CD4-positive, alpha-beta memory T cell (primary cell): ENCODE results near the gene SPHK2. TPM values are rescaled to one million over a fixed set of nuclear protein-coding genes. Genes with fewer than 3 reads are reported as not detected.

Experiments used
- CTCF ChIA-PET: fragments of 350-600 bp; sonication (Branson Sonifier 250); formaldehyde crosslinking; loops from one replicate; lab custom pipeline; 2021; ENCODE audit warnings: inconsistent platforms; ENCODE audit not compliant: partially characterized antibody; lab: Charles Lee
- POLR2A ChIA-PET: fragments of 350-600 bp; sonication (Branson Sonifier 250); formaldehyde crosslinking; loops from one replicate; lab custom pipeline; 2021; ENCODE audit not compliant: partially characterized antibody; lab: Charles Lee
- DNase-seq, 5 donors: peaks; one replicate each; pipeline versions ENCODE4 v3.0.0 to v3.0.0-alpha.2; 2020 to 2022; ENCODE audit warnings: mixed read lengths in 1 of 5
- H3K27ac ChIP-seq: one replicate; pipeline ENCODE4 v1.7.0; 2013; ENCODE audit warnings: low read depth, low read length
- H3K27me3 ChIP-seq: 2 replicates; pipeline ENCODE4 v1.7.0; 2013; ENCODE audit warnings: mild to moderate bottlenecking, low read length, moderate library complexity; ENCODE audit not compliant: insufficient read depth
- H3K36me3 ChIP-seq: 2 replicates; pipeline ENCODE4 v1.7.0; 2013; ENCODE audit warnings: mild to moderate bottlenecking, low read length, moderate library complexity; ENCODE audit not compliant: insufficient read depth
- H3K4me1 ChIP-seq: 2 replicates; pipeline ENCODE4 v1.7.0; 2013; ENCODE audit warnings: mild to moderate bottlenecking, low read length, moderate library complexity; ENCODE audit not compliant: insufficient read depth
- H3K4me3 ChIP-seq, 2 donors: one replicate each; pipeline ENCODE4 v1.7.0; 2013; ENCODE audit warnings: low read length in 2 of 2, mild to moderate bottlenecking in 1 of 2
- H3K9me3 ChIP-seq, 2 donors: one replicate each; pipeline ENCODE4 v1.7.0; 2013; ENCODE audit warnings: low read length in 2 of 2, control low read depth in 1 of 2; ENCODE audit not compliant: control insufficient read depth in 1 of 2
- H3K27ac Mint-ChIP-seq, 7 donors: one replicate each; pipeline ENCODE4 v1.8.0; 2020 to 2021; ENCODE audit warnings: mixed read lengths in 7 of 7, mild to moderate bottlenecking in 6 of 7, inconsistent platforms in 3 of 7, moderate library complexity in 3 of 7
- H3K27me3 Mint-ChIP-seq, 2 donors: one replicate each; pipeline ENCODE4 v1.8.0; 2020 to 2021; ENCODE audit warnings: mixed read lengths in 2 of 2
- H3K36me3 Mint-ChIP-seq, 2 donors: one replicate each; pipeline ENCODE4 v1.8.0; 2020 to 2021; ENCODE audit warnings: mixed read lengths in 2 of 2, inconsistent platforms in 1 of 2, mild to moderate bottlenecking in 1 of 2
- H3K4me1 Mint-ChIP-seq, 4 donors: one replicate each; pipeline ENCODE4 v1.8.0; 2020 to 2021; ENCODE audit warnings: mixed read lengths in 4 of 4, mild to moderate bottlenecking in 1 of 4
- H3K4me3 Mint-ChIP-seq, 8 donors: one replicate each; pipeline ENCODE4 v1.8.0; 2020 to 2021; ENCODE audit warnings: mixed read lengths in 8 of 8, mild to moderate bottlenecking in 7 of 8, moderate library complexity in 6 of 8, inconsistent platforms in 3 of 8
- H3K9me3 Mint-ChIP-seq, 8 donors: one replicate each; pipeline ENCODE4 v1.8.0; 2020 to 2021; ENCODE audit warnings: mixed read lengths in 8 of 8, mild to moderate bottlenecking in 5 of 8, inconsistent platforms in 3 of 8, moderate library complexity in 1 of 8
- intact Hi-C: fragments of 100-400 bp; cut with micrococcal nuclease; formaldehyde crosslinking; loops from one replicate; pipeline ENCODE4 v1.15.1; 2023
- polyA plus RNA-seq, 2 donors: library from polyadenylated mRNA; unstranded; fragments of 300-500 nt; fragmentation: Illumina TruSeq; gene quantifications; one replicate each; pipeline ENCODE4 v1.2.3, GENCODE V29; 2021
- total RNA-seq, 2 experiments: library from RNA; stranded (reverse); gene quantifications; one replicate each; pipeline ENCODE4 v1.2.3, GENCODE V29; 2021

Gene SPHK2
- total and polyA plus RNA-seq, 4 experiments from 2014 or later: 6.0 to 29.1 (median 16.7) TPM

DNA sequence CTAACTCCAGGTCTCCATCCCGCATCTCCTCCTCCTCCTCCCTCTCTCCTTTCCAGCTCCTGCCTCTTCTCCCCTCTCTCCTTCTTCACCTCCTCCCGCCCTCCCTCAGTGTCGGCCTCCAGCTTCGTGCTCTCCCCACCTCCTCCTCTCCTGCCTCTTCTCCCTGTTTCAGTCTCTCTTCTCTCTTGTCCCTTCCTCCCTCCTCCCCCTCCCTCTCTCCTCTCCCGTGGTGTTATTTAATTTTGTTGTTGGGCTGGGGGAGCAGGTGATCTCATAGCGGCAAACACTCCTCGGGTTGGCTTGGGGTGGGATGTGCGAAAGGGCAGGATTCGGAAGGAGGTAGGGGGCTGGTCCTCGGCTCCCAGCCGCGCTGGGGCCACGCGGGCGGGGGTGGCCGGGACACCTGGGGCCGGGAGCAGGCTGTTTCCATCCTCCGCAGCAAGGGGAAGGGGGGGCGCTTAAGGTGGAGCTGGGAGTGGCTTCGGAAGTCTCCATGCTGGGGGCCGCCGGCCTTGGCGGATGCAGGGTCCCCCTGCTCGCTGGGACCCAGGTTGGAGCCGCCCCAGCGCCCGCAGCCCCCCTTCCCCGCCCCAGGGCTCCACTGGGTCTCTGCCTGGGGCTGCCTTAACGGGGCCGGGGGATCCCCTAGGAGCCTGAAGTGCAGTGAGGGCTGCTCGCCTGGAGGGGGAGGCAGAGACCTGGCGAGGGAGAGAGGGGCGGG, 26.9 kb downstream of the SPHK2 start, which contains the start of gene CA11:
Gene CA11, minus strand, starts transcription at position 187 of the 721 bp plus-strand sequence. CDS start 555 bp downstream, outside the sequence.
- H3K9me3 ChIP-seq: no peaks in the 10 kb centered on the region
- Mint-ChIP-seq H3K27ac (peak within 1 kb of the TSS; percentile 83 to 97 (median 96)), H3K4me3 (peak within 1 kb of the TSS; percentile 86 to 98 (median 93)), H3K27me3 (no peaks in the 10 kb centered on the region), H3K9me3 (peaks cover 0 to 1% (median 0%) of the 10 kb centered on the region in 8 donors), H3K36me3 (no peaks in the 10 kb centered on the region), H3K4me1 (peaks cover 23 to 55% (median 41%) of the 10 kb centered on the region in 4 donors)
- H3K36me3 ChIP-seq: no peaks in the 10 kb centered on the region
- peak within 1 kb of the TSS; percentile 85 to 87 for H3K4me3 ChIP-seq
- no peaks in the 10 kb centered on the region for H3K27me3 ChIP-seq
- H3K4me1 ChIP-seq: peaks cover 46% of the 10 kb centered on the region
- POLR2A ChIA-PET: interaction anchor here (0.8 to 4.1 kb wide), 29 partner anchors 9 to 1204 kb away, joined by 3 to 76 read pairs (median 4); partner anchors contain the start of genes DBP, FAM83E, FTL and PPP1R15A
- CTCF ChIA-PET: interaction anchor here (0.6 to 2.6 kb wide), 22 partner anchors 9 to 347 kb away, joined by 3 to 34 read pairs (median 6); partner anchors contain the start of genes DBP, GYS1, HSD17B14 and RPL18
- DNase-seq: peak; percentile 91 to 96 (median 94)
- intact Hi-C loops: loop anchor here (1.0 to 5.0 kb wide), 11 partner anchors 8 to 321 kb away; partner anchors contain the start of genes FTL, RPL18 and SPHK2
- H3K27ac ChIP-seq: peak within 1 kb of the TSS; percentile 77

DNA sequence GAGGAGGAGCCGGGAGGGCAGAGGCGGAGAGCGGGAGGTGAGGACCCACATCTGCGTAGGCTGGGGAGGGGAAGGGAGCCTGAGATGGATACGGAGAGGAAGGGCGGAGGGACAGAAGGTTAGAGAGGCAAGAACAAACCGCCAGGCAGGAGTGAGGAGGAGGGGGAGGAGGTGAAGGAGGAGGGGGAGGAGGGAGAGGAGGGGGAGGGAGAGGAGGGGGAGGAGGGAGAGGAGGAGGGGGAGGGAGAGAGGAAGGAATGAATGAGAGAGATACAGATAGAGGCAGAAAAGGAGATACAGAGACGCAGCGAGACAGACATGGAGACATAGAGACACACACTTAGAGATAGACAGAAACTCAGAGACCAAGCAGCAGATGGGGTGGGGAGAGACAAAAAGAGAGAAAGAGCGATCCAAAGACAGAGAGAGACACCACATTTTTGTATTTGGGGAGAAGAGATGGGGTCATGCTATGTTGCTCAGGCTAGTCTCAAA, 27.5 kb downstream of the SPHK2 start:
- Histone ChIP-seq H3K36me3 (no peaks in the 10 kb centered on the region), H3K9me3 (no peaks in the 10 kb centered on the region), H3K27ac (peak overlapping the region; percentile 77), H3K4me3 (peak overlapping the region in 1 of 2 donors; percentile 87), H3K27me3 (no peaks in the 10 kb centered on the region), H3K4me1 (peaks cover 46% of the 10 kb centered on the region)
- Mint-ChIP-seq H3K4me1 (peaks cover 23 to 55% (median 39%) of the 10 kb centered on the region in 4 donors), H3K27me3 (no peaks in the 10 kb centered on the region), H3K36me3 (no peaks in the 10 kb centered on the region), H3K4me3 (peak overlapping the region; percentile 11 to 71 (median 48)), H3K9me3 (peaks cover 0 to 1% (median 0%) of the 10 kb centered on the region in 8 donors), H3K27ac (peak overlapping the region; percentile 66 to 95 (median 83))
- POLR2A ChIA-PET: interaction anchor here (1.0 to 4.1 kb wide), 17 partner anchors 10 to 319 kb away, joined by 3 to 76 read pairs (median 10); partner anchors contain the start of genes DBP, FAM83E, FTL and PPP1R15A
- no peak for DNase-seq
- intact Hi-C loops: loop anchor here (1.0 to 5.0 kb wide), 11 partner anchors 8 to 321 kb away; partner anchors contain the start of genes FTL, RPL18 and SPHK2
- CTCF ChIA-PET: interaction anchor here (1.3 to 2.6 kb wide), 9 partner anchors 10 to 346 kb away, joined by 4 to 34 read pairs (median 10); partner anchors contain the start of genes DBP, GYS1, HSD17B14 and RUVBL2

DNA sequence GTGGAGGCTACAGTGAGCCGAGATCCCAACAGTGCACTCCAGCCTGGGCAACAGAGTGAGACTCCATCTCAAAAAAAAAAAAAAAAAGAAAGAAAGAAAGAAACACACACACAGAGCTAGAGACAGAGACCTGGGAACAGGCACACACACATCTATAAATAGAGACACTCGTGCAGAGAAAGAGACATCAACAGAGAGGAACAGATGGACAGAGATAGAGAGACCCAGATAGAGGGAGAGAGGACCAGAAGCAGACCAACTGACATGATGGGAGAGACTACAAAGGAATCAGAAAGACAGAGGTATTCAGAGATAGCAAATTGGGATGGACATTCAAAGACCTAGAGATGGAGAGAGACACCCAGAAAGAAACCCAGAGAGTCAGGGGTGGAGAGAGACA, 28.8 kb downstream of the SPHK2 start:
- no peaks in the 10 kb centered on the region for H3K27me3 ChIP-seq
- H3K4me3 ChIP-seq: no peak overlapping the region
- H3K4me1 ChIP-seq: peaks cover 46% of the 10 kb centered on the region
- Mint-ChIP-seq H3K4me1 (peaks cover 23 to 51% (median 38%) of the 10 kb centered on the region in 4 donors), H3K36me3 (no peaks in the 10 kb centered on the region), H3K9me3 (peaks cover 0 to 1% (median 0%) of the 10 kb centered on the region in 8 donors), H3K4me3 (peak overlapping the region in 3 of 8 donors; percentile 33 to 71 (median 49)), H3K27me3 (no peaks in the 10 kb centered on the region), H3K27ac (peak overlapping the region; percentile 76 to 97 (median 90))
- no peak for DNase-seq
- no peaks in the 10 kb centered on the region for H3K36me3 ChIP-seq
- no peak overlapping the region for H3K27ac ChIP-seq
- H3K9me3 ChIP-seq: no peaks in the 10 kb centered on the region
- POLR2A ChIA-PET: interaction anchor here (1.3 to 1.5 kb wide), 2 partner anchors 27 to 66 kb away, joined by 3 to 7 read pairs; no protein-coding TSS in a partner anchor
- intact Hi-C loops: loop anchor here (5.0 kb wide), 1 partner anchor 319 kb away; the partner anchor contains the start of gene FTL
- CTCF ChIA-PET: interaction anchor here (2.1 kb wide), 1 partner anchor 27 kb away, joined by 13 read pairs; no protein-coding TSS in a partner anchor

GRCh38 chr19:48650974-48651682, 31.8 kb downstream of the SPHK2 start:
- Mint-ChIP-seq H3K4me1 (peaks cover 12 to 33% (median 23%) of the 10 kb centered on the region in 4 donors), H3K27me3 (no peaks in the 10 kb centered on the region), H3K27ac (peak overlapping the region in 4 of 7 donors; percentile 71 to 90 (median 79)), H3K36me3 (no peaks in the 10 kb centered on the region), H3K9me3 (peaks cover 0 to 1% (median 0%) of the 10 kb centered on the region in 8 donors), H3K4me3 (no peak overlapping the region)
- Histone ChIP-seq H3K4me1 (peaks cover 26% of the 10 kb centered on the region), H3K9me3 (no peaks in the 10 kb centered on the region), H3K36me3 (no peaks in the 10 kb centered on the region), H3K4me3 (no peak overlapping the region), H3K27me3 (no peaks in the 10 kb centered on the region), H3K27ac (no peak overlapping the region)
- CTCF ChIA-PET: interaction anchor here (0.7 to 1.4 kb wide), 2 partner anchors 24 to 191 kb away, joined by 4 read pairs; no protein-coding TSS in a partner anchor
- intact Hi-C loops: no loop called here
- POLR2A ChIA-PET: no interaction called here
- no peak for DNase-seq

GRCh38 chr19:48651683-48652048, 32.4 kb downstream of the SPHK2 start:
- Histone ChIP-seq H3K4me3 (no peak overlapping the region), H3K27ac (no peak overlapping the region), H3K27me3 (no peaks in the 10 kb centered on the region), H3K36me3 (no peaks in the 10 kb centered on the region), H3K4me1 (peaks cover 26% of the 10 kb centered on the region), H3K9me3 (no peaks in the 10 kb centered on the region)
- H3K36me3 Mint-ChIP-seq: no peaks in the 10 kb centered on the region
- H3K27me3 Mint-ChIP-seq: no peaks in the 10 kb centered on the region
- peak overlapping the region in 3 of 7 donors; percentile 48 to 68 (median 52) for H3K27ac Mint-ChIP-seq
- no peak overlapping the region for H3K4me3 Mint-ChIP-seq
- intact Hi-C loops: no loop called here
- peaks cover 12 to 33% (median 19%) of the 10 kb centered on the region in 4 donors for H3K4me1 Mint-ChIP-seq
- CTCF ChIA-PET: interaction anchor here (0.7 to 1.4 kb wide), 2 partner anchors 24 to 191 kb away, joined by 4 read pairs; no protein-coding TSS in a partner anchor
- DNase-seq: no peak
- POLR2A ChIA-PET: no interaction called here
- peaks cover 0 to 1% (median 0%) of the 10 kb centered on the region in 8 donors for H3K9me3 Mint-ChIP-seq

DNA sequence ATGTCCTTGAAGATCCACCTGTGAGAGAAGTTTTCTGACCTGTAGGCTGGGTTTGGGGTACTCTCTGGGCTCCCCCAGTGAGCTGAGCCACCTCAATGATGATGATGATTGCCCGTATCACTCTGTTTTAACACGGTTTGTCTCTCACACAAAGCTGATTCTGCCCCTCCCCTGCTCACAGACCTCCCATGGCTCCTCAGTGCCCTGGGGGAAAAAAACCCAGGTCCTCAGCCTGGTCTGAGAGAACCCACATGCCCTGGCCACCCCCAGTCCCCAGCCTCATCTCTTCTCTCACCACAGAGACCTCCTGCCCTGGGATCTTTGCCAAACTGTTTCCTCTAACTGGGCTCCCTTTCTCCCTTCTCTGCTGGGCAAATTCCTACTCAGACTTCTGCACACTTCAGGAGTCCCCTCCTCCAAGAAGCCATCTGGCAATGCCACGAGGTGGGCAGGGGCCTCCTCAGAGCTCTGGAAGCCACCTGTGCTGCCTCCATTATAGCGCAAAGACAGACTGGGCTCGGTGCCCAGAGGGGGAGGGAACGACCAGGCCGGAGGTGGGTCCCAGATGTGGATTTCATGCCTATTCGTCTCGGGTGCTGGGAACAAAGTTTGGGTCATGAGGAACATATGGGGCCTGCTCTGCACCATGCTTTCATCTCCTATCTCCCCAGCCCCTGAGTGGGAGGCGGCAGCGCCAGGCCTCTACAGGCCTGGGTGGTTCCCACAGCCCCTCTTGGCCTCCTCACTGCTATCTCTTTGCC, 35.2 kb downstream of the SPHK2 start:
- intact Hi-C loops: no loop called here
- Mint-ChIP-seq H3K9me3 (no peaks in the 10 kb centered on the region), H3K36me3 (no peaks in the 10 kb centered on the region), H3K27ac (peak overlapping the region in 1 of 7 donors; percentile 70), H3K4me3 (no peak overlapping the region), H3K4me1 (peaks cover 2 to 9% (median 4%) of the 10 kb centered on the region in 4 donors), H3K27me3 (no peaks in the 10 kb centered on the region)
- no peak overlapping the region for H3K27ac ChIP-seq
- no peaks in the 10 kb centered on the region for H3K36me3 ChIP-seq
- no peak overlapping the region for H3K4me3 ChIP-seq
- ChIA-PET CTCF (interaction anchor here (1.7 kb wide), 1 partner anchor 21 kb away, joined by 13 read pairs; no protein-coding TSS in a partner anchor), POLR2A (no interaction called here)
- H3K9me3 ChIP-seq: no peaks in the 10 kb centered on the region
- DNase-seq: no peak
- H3K27me3 ChIP-seq: no peaks in the 10 kb centered on the region
- H3K4me1 ChIP-seq: peaks cover 4% of the 10 kb centered on the region
